Middle frontal gyrus (tissue), 1 donor: ENCODE measurements around the gene DAPP1.

ENCODE experiments used
- DNase-seq: peaks from one replicate; pipeline ENCODE4 v3.0.0-alpha.2; 2015; ENCODE audit warnings: low spot score; ENCODE audit errors: extremely low spot score

Gene DAPP1

DNA sequence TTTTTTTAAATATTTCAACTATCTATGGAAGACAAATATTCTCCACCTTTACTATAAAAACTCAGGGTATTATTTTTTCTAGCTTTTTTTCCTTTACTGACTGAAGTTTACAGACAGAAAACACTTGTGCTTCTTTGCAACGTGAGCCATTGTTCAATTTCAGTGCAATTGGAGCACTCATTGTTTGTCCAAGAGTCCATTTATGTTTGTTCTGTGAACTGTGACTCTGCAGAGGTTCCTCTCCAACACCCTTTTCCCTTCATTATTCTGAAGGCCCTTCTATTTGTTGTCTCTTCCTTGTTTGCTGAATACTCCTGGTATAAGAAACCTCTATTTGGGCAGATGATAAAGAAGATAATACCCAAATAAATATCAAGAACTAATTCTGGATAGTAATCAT is 37.4 kb downstream of the DAPP1 start:
- no peak for DNase-seq

DNA sequence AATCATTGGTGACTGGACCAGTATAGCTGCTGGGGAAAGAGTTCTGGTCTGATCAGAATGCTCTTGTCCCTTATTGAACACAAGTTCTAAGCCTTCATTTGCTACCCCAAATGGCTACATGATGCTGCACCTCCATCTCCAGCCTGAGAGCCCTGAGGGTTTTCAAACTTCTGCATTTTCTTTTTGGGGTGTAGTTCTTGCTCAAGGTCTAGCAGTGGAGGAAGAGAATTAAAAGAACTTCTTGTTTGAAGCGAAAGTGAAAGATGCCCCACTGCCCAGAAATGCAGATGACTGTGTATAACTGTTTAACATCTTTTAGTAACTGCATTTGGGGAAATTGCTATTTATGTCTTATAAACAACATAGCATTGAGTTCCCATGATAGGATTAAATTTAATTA is 39.1 kb downstream of the DAPP1 start:
- no peak for DNase-seq

DNA sequence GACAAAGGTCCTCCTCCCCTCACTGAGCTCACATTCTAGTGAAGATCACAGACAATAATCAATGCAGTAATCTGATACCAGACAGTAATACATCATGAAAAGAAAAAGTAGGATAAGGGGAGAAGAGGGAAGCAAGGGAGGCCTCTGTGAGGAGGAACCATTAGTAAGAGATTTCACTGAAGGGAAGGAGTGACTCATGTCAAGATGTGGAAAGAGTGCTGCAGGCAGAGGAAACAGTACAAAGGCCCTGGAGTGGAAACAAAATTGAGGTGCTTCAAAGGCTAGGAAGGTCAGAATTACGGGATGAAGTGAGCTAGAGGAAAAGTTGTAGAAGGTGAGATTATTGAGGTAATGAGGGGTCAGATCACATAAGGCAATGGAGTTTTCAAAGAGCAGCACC is 39.5 kb downstream of the DAPP1 start:
- DNase-seq: no peak

DNA sequence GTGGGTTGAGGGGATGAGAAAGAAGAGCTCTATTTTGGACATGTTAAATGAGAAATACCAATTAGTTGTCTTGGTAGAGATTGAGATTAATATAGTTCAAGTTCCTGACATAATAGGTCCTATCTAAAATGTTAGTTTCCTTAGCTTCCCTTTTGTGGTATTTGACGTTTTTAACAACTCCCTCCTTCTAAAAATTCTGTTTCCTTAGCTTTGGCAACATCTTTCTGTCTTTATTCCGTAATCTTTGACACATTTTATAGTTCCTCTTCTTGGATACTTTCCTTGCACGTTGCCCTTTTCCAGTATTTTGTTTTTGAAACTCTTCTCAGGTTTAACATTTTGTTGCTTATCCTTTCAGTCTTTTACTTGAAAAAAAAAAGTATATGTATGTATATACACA is 40.7 kb downstream of the DAPP1 start:
- no peak for DNase-seq

DNA sequence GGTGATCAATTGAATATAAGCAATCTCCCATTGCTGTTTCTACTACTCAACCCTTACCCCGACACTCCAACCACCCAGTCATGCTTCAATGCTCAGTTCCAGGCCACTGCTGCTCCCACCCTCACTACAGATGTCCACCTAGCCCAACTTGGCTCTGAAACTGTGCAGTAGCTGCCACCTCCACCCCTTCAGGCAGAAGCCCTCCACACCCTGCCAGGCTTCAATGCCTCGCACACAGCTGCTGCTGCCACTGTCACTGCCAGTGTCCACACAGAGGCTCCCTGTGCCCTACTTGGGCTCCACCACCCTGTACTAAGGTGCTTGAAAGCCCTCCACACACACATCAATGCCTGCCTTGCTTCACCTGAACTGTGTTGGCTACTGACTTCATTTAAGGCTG is 43.0 kb downstream of the DAPP1 start:
- DNase-seq: no peak

DNA sequence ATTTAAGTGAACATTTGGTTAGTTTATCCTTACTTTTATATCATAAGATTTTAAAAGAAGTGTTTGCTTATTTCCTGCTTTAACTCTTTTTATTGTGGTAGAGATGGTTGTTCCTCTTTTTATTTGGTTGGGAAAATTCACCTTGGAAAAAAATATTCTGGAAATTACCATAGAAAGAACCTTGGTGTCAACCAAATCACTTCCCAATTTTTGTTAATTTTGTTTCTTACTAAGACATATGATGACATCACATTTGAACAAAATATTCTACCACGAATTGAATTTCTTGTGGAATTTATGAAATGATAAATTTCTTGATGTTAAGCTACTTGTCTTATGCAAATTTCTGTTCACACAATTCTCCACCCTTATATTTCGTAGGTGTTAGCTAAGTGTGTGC is 43.9 kb downstream of the DAPP1 start:
- no peak for DNase-seq

DNA sequence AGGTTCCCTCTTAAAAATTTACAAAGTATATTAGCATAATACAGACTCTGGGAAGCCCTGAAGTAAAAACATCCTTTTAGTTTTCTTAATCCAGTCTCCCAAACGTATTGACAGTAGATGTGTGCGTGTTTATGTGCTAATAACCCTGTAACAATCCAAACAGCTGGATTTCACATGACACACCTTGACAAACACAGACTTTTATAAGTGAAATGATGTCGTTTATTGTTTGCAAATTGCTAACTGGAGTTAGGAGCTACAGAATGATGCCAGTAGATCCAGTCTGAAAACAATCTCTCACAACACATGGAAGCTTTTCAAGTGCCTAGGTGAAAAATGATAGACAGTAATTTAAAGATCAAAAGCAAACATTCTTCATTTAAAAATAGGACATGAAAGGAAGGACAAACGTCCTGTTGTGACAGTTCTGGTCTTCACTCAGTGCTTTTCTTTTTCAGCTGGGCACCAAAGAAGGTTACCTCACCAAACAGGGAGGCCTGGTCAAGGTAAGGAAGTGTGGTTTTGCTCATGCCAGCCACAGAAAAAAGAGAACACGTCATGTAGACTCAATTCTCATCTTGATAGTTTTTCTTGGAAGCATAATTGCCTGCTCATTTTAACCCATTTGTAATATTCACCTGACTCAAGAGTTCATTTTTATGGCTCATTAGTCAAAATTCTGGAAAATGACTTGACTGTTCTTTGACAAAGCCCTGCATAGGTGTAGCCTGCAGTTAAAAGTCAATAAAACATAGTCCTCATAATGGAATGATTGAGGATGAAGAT is 44.7 kb downstream of the DAPP1 start:
- DNase-seq: no peak

DNA sequence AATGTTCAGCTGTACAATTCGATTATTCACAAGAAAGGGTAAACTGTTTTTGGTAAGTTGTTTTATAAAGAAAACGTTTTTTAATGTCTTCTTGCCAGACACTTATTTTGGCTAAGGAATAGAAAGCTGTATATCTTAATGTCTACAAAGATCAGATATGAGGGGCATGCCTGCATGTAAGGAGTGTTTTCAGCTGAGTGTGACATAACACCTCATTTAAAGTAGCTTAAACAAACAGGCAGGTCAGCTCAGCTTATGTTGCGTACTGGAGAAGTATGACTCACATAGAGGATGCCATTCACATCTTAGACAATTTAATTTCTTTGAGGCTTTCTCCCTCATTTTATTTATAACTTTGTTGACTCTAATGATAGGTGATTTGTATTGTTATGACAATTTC is 47.2 kb downstream of the DAPP1 start:
- no peak for DNase-seq

DNA sequence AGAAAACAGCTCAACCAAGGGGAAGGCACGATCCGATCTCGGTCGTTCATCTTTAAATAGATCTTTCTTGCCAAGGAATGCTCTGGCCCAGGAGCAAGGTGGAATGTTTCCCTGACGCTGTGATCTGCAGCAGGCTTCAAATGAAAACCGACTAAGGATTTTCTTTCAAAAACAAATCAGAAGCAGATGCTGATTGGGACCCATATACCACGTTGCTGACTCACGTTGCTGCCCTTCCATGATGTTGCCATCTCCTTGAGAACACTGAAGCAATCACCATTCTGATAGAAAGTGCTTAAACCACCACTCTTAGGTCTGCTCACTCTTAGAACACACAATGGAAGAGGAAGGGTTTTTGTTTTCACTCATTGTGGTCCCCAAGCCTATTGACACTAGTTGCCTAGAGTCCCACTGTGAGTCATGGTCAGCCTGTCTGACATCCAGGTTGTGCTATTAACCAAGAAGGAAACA is 51.5 kb downstream of the DAPP1 start:
- no peak for DNase-seq

DNA sequence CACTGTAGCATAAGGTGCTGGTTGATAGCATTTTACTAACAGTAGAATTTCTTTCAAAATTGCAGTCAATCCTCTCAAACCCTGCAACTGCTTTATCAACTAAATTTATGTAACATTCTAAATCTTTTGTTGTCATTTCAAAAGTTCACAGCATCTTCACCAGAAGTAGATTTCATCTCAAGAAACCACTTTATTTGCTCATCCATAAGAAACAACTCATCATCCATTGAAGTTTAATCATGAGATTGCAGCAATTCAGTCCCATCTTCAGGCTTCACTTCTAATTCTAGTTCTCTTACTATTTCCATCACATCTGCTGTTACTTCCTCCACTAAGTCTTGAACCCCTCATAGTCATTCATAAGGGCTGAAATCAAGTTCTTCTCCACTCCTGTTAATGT is 55.9 kb downstream of the DAPP1 start:
- DNase-seq: no peak

DNA sequence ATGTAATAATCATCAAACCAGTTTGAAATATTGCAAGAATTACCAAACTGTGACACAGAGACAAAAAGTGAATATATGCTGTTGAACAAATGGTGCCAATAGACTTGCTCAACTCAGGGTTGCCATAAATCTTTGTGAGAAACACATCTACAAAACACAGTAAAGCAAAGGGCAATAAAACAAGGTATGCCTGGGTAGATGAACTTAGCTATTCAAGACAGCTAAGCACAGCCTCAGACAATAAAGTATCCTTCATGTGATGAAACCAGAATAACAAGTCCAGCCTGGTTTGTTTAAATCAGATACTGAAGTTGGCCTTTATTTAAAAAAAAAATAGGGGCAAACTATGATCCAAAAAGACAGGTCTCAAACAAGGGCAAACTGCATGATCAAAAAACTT is 58.4 kb downstream of the DAPP1 start:
- DNase-seq: no peak

DNA sequence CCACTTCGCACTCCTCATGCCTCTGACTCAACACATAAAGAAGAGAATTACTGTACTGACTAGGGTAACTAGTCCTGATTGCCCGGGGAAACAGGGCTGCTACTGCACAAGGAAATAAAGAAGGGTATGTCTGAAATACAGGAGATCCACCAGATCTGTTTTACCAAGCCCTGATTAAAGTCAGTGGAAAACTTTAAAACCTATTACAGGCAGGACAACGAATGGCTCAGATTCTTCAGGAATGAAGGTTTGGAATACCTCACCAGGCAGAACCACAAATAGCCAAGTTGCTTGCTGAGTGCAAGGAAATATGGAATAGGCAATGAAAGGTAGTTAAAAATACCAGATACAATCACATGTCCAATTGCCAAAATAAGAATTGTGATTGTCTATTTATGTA is 60.3 kb downstream of the DAPP1 start:
- no peak for DNase-seq

DNA sequence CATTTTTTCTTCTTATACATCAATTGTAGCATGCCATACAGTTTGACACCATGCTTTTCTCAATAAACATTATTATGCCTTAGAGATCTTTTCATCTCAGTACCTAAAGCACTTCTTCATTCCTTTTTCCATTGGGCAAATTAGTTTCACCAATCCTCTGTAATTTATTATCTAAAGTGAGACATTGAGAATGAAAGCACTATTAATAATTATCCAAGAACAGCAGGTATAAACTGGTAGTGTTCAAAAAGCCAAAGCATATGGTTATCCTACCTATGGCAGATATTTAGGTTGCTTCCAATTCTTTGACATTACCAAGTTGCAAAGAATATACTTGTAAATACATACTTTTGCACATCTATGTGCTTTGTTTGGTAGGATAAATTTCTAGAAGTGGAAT is 62.0 kb downstream of the DAPP1 start:
- DNase-seq: no peak

DNA sequence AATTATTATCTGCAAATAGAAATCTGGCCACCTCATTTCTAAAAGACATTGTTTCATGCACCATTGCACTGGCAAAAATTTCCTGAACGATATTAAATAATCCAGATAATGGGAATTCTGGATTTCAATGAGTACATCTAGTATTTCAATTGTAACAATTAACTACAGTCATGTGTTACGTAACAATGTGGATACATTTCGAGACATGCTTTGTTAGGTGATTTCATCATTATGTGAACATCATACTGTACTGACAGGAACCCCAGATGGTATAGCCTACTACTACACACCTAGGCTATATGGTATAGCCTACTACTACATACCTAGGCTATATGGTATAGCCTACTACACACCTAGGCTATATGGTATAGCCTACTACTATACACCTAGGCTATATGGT is 62.8 kb downstream of the DAPP1 start:
- DNase-seq: no peak

DNA sequence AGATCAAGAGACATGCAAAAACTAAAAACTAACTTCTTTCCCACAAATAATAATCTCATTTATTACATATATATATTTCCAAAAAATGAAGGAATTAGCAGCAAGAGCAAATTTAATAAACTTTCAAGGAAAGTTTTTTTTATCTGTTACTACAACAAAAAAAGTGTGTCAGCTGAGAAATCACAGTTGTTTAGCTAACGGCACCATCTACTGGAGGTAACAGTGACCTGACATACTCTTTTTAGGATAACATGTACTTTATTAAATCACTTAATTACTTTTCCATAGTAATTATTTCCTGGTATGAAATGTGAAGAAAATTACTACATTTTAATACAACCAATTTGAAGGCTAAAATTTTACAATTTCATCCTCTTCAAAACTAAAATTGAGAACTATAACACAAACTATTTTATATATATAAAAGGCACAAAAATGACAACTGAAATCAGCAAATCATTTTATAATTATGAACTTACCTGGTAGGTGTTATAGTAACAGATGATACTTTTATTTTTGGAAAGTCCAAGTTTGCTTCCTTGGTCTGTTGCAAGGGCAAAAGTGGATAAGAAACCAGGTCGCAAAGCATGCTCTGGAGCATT is 68.5 kb downstream of the DAPP1 start:
- no peak for DNase-seq

DNA sequence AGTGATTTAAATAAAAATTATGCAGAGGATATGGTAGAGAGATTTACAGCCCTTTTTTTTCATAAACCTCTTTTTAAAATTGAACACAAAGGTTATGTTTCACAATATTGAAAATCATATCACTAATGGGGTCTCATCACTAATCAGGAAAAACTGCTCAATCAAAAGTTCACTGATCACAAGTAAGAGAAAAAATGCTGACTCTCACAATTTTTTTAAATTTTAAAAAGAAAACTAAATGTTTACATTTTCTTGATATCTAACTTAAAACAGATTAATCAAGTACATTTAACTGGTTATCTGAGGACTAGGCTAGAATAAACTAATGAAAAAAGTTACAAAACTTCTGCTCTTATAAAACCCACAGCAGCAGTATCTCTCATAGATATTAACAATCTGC is 69.1 kb downstream of the DAPP1 start:
- DNase-seq: no peak

DNA sequence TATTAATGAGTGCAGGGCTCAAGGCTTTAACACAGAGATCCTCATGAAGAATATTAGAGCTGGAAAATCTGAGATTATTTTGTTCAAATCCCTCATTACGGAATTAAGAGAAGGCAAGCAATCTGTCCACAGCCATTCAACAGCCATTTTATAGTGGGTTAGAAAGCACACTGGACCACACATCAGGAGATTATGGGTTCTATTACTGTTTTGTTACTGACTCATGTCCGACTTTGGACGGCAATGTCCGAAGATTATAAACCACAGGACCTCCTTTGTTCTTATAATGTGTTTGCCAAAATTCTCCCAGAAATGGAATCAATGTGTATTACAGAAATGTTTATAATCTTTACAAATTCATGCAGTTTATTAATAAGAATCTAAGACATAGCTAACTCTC is 69.5 kb downstream of the DAPP1 start:
- DNase-seq: no peak

DNA sequence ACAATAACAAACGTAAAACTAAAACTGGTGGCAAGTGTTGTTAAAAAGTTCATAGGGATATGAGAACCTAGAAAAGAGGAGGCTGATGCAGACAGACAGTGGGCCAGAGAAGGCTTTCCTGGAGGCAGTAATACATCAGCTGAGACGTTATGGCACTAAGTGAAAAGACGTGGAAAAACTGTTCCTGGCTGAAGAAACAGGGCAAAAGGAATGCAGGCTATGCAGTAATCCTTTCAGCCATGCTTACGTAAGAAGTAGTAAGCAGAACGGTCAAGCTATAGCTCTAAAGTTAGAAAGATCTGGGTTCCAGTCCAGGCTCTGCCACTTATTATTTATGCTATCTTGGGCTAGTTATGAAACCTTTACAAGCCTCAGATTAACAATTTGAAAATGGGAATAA is 71.2 kb downstream of the DAPP1 start:
- no peak for DNase-seq

DNA sequence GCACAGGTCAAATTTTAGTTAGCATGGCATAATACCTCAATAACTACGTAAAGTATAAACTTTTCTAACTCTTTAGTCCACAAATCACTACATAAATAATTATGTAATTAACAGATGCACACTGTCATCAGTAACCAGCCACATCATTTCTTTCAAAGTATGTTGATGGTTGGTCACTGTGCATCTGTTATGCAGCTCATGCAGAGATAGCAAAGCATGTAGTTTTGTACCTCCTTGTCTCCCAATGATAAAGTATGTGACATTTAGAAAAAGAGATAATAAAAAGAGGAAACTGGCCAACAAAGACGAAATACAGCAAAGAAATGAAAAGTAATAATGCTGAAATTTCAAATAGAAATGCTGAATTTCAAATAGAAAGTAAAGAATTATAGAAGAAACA is 74.7 kb downstream of the DAPP1 start:
- no peak for DNase-seq

DNA sequence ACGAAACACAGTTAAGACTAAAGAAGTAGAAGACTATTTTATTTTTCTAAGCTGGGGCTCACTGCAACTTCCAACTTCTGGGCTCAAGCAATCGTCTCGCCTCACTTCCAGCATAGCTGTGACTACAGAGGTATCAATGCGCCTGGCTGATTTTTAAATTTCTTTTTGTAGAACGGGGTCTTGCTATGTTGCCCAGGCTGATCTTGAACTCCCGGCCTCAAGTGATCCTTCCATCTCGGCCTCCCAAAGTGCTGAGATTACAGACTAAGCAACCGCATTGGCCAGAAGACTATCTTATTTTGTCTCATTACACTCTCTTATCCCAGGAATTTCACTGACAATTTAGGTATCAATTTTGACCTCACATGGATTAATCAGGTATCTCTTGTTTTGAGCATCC is 76.4 kb downstream of the DAPP1 start:
- DNase-seq: no peak

DNA sequence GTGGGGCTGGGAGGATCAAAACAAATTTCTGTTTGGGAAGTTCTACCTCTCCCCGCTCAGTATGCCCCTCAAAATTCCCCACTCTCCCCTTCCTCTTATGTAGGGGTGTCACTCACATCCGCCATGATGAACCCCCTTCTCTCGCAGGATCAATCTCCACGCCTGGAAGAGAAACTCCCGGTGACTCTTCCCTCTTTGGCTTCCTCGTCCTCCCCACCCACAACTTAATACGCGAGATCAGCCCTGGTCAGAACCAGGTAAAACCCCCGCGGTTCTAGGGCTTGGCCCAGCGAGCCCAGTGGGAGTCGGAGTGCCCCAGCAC is 77.2 kb downstream of the DAPP1 start:
- DNase-seq: no peak

DNA sequence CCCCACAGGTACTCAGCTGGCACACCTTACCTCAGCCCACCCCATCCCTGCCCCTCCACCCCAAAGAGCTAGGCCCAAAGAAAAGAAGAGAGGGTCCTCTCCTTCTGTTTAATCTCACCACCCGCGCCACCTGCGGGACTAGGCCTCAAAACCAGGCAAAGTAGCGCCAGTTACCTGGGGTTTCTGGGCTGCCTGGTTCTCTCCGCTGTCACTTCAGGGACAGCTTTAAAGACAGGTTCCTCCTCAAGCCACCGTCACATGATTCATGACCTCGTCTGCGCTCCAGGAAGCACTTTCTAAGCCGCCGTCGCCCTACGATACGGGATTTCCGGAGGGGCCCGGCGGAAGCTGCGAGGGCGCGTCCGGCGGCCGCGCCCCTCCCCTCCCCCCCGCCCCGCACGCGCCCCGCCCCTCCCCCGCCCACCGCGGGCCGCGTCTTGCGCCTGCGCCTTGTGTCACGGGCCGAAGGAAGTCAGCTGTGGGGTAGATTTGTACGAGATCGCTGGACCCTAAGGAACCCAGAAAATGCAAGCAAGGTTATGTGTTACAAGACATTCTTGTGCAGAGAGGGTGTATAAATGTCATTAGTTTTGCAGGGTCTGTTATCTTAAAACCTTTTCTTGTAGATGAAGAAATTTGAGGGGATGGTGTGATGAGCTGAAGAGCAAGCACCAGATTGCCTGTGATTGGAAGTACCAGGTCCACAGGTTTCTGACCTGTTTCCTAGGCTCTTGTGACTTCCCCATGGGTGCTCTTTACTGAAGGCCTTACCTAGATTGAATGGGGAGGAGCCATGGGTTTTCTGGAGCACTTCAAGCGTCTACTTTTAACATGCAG is 77.8 kb downstream of the DAPP1 start, which contains the start of gene LAMTOR3:
Gene LAMTOR3 (minus strand): TSS at position 267 of the 837 bp plus-strand sequence. CDS start 464 bp downstream, outside the sequence.
- DNase-seq: peak; percentile 77
